Transverse colon (tissue), 4 donors: ENCODE results near the gene DHX58. TPM values are rescaled to one million over a fixed set of nuclear protein-coding genes. Genes with fewer than 3 reads are reported as not detected.
"Not testable (repeated sequence)": the region's sequence is repeated elsewhere in the genome, so short reads cannot be mapped to it uniquely, and the experiment has no call there.

Experiments used
- DNase-seq: peaks from one replicate; pipeline ENCODE4 v3.0.0-alpha.2; 2019
- H3K27ac ChIP-seq, 4 donors: fragments of 200-600 bp; sonication (generic); 2 replicates each; pipeline ENCODE4 v1.5.1; 2016 to 2018; ENCODE audit warnings: inconsistent platforms in 4 of 4
- H3K27me3 ChIP-seq: fragments of 200-600 bp; sonication (generic); 2 replicates; pipeline ENCODE4 v1.5.1; 2017; ENCODE audit warnings: inconsistent platforms
- H3K36me3 ChIP-seq, 4 donors: fragments of 200-600 bp; sonication (generic); 2 replicates each; pipeline ENCODE4 v1.5.1; 2017 to 2019; ENCODE audit warnings: inconsistent platforms in 4 of 4
- H3K4me1 ChIP-seq, 4 donors: fragments of 200-600 bp; sonication (generic); 2 replicates each; pipeline ENCODE4 v1.5.1; 2017 to 2020; ENCODE audit warnings: inconsistent platforms in 4 of 4
- H3K4me3 ChIP-seq, 4 donors: fragments of 200-600 bp; sonication (generic); 1 replicate in 1 of 4; 2 replicates in 3 of 4; pipeline versions ENCODE4 v1.5.1 to v1.6.1; 2017 to 2019; ENCODE audit warnings: inconsistent platforms in 4 of 4
- H3K9me3 ChIP-seq, 2 donors: fragments of 200-600 bp; sonication (generic); 2 replicates each; pipeline ENCODE4 v1.5.1; 2017 to 2019; ENCODE audit warnings: inconsistent platforms in 2 of 2
- EP300 ChIP-seq: sonication (generic); formaldehyde crosslinking; IDR thresholded peaks from one replicate; pipeline ENCODE4 v1.6.1; 2017; ENCODE audit warnings: antibody characterized with exemption, low read depth
- POLR2A ChIP-seq: fragments of 450-650 bp; IDR thresholded peaks from one replicate; pipeline ENCODE4 v1.6.1; 2016; ENCODE audit warnings: antibody characterized with exemption, mild to moderate bottlenecking, moderate library complexity
- POLR2AphosphoS5 ChIP-seq, 3 donors: sonication (generic); formaldehyde crosslinking; IDR thresholded peaks; one replicate each; pipeline ENCODE4 v1.6.1; 2016; ENCODE audit warnings: antibody characterized with exemption in 3 of 3
- WGBS, 2 donors: methylation state at CpG; one replicate each; pipeline ENCODE4 v1.1.5; 2018; ENCODE audit warnings: low coverage in 1 of 2; 5-methylcytosine and 5-hydroxymethylcytosine counted together
- in situ Hi-C, 4 donors: fragments of 200-750 bp; cut with MboI; loops; one replicate each; pipeline versions ENCODE4 v1.15.0 to v1.15.1; 2017; ENCODE audit warnings: low sequenced_read_pairs in 3 of 4, low pct_ligation_motif_present in 1 of 4, low pct_unique_long_range_greater_than_20kb in 1 of 4
- intact Hi-C: fragments of 100-400 bp; cut with DNase I; formaldehyde crosslinking; loops from one replicate; pipeline ENCODE4 v1.15.1; 2023; ENCODE audit warnings: low total_unique reads
- total RNA-seq, 4 donors: library from RNA; depleted of rRNA; stranded (reverse); fragments of >200 nt; gene quantifications; one replicate each; pipeline ENCODE4 v1.1.0, GENCODE V29; 2016
- TF ChIP-seq, protein P1 (sequence below), 5 experiments: fragments of 200-600 bp in 3 of 5; fragments of 450-650 bp in 2 of 5; sonication (generic) in 3 of 5; IDR thresholded peaks; 1 replicate in 2 of 5; 2 replicates in 3 of 5; pipeline ENCODE4 v1.5.1; 2016 to 2017; ENCODE audit warnings: antibody characterized with exemption in 5 of 5, inconsistent platforms in 3 of 5, mild to moderate bottlenecking in 2 of 5, moderate library complexity in 1 of 5

DHX58 gene
- total RNA-seq, 4 donors from 2014 or later = 4.6 to 14.6 (median 12.8) TPM

DNA sequence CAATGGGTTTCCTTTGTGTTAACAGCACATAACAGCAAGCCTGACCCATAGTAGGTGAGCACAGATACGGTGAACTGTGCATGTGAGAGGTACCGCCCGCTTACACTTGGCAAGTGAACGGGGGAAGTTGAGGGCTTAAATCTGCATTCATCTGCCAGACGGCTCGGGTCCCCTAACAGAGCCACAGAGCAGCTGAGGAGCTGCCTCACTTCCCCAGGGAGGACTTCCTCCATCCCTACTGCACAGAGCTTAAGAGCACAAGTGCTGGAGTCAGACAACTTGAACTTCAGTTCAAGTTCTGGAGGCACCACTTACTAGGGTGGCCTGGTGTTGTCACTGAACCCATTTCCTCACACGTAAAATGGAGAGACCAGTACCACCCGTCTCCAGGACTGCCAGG, 28.9 kb upstream of the DHX58 start:
- Histone ChIP-seq H3K9me3 (no peaks in the 10 kb centered on the region), H3K36me3 (peaks cover 0 to 10% (median 4%) of the 10 kb centered on the region in 4 donors), H3K4me1 (peaks cover 4 to 51% (median 25%) of the 10 kb centered on the region in 4 donors), H3K27ac (no peak overlapping the region), H3K4me3 (no peak overlapping the region), H3K27me3 (no peaks in the 10 kb centered on the region)
- in situ Hi-C loops = no loop called here
- 67 to 100% methylated on average over 1 to 8 of the region's 8 CpGs for WGBS, 2 donors
- no peak for DNase-seq
- intact Hi-C loops = no loop called here
- TF ChIP-seq POLR2AphosphoS5 (IDR thresholded peaks at IDR 0.05) (no peak), POLR2A (no peak), EP300 (no peak)
- TF ChIP-seq, protein P1, sequence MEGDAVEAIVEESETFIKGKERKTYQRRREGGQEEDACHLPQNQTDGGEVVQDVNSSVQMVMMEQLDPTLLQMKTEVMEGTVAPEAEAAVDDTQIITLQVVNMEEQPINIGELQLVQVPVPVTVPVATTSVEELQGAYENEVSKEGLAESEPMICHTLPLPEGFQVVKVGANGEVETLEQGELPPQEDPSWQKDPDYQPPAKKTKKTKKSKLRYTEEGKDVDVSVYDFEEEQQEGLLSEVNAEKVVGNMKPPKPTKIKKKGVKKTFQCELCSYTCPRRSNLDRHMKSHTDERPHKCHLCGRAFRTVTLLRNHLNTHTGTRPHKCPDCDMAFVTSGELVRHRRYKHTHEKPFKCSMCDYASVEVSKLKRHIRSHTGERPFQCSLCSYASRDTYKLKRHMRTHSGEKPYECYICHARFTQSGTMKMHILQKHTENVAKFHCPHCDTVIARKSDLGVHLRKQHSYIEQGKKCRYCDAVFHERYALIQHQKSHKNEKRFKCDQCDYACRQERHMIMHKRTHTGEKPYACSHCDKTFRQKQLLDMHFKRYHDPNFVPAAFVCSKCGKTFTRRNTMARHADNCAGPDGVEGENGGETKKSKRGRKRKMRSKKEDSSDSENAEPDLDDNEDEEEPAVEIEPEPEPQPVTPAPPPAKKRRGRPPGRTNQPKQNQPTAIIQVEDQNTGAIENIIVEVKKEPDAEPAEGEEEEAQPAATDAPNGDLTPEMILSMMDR (IDR thresholded peaks at IDR 0.05) = no peak

DNA sequence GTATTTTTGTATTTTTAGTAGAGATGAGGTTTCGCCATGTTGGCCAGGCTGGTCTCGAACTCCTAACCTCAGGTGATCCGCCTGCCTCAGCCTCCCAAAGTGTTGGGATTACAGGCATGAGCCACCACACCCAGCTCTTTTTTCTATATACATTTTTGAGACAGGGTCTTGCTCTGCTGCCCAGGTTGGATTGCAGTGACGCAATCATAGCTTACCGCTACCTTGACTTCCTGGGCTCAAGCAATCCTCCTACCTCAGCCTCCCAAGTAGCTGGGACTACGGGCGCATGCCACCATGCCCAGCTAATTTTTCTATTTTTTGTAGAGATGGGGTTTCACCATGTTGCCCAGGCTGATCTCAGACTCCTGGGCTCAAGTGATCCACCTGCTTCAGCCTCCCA, 28.2 kb upstream of the DHX58 start:
- H3K36me3 ChIP-seq, H3K27ac ChIP-seq, in situ Hi-C loops, intact Hi-C loops, H3K4me3 ChIP-seq, H3K9me3 ChIP-seq, DNase-seq, H3K27me3 ChIP-seq: not testable (repeated sequence)
- WGBS, 2 donors = 97 to 100% methylated on average over 2 to 7 of the region's 7 CpGs
- H3K4me1 ChIP-seq = peaks cover 4 to 57% (median 31%) of the 10 kb centered on the region in 4 donors

DNA sequence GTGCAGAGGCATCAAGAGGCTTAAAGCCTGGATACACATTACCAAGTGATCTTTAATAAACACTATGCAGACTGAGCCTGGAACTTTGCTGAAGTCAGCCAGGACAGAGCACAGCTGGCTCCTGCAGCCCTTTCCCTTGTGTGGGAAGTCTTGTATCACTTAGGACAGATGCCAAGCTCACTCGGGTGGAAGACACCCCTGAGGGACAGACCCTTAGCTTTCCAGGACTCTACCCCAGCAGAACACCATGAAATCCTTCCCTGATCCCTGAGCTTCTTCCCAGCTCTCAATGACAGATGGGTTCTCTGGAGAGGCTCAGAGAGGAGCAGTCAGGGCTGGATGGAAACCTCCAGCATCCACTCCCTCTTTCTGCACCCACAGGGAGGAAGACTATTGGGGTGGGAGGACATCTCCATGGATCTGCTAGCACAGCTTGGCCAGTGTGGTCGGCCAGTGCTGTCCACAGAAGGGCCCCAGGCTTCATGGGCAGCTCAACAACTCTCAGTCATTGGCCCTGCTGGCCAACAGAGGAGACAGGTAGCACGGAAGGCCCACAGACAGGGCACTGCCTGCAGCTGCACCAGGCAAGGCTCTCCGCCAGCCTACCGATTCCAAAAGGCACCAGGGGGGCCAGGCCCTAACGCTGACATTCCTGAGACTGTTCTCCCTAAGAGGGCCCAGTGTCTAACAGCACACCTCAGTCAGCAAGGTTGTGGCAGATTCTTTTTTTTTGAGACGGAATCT, 26.4 kb upstream of the DHX58 start:
- peaks cover 12 to 75% (median 46%) of the 10 kb centered on the region in 4 donors for H3K4me1 ChIP-seq
- no peaks in the 10 kb centered on the region for H3K27me3 ChIP-seq
- no peaks in the 10 kb centered on the region for H3K9me3 ChIP-seq
- DNase-seq = no peak
- intact Hi-C loops (no loop called here), in situ Hi-C loops (no loop called here)
- H3K27ac ChIP-seq = peak overlapping the region in 2 of 4 donors; percentile 4 to 38
- peaks cover 0 to 7% (median 0%) of the 10 kb centered on the region in 4 donors for H3K36me3 ChIP-seq
- 76% methylated on average over 7 of the region's 7 CpGs; no CpG with 5 or more reads in 1 of the 2 donors for WGBS, 2 donors
- H3K4me3 ChIP-seq = no peak overlapping the region
- TF ChIP-seq POLR2A (no peak), POLR2AphosphoS5 (IDR thresholded peaks at IDR 0.05) (no peak), EP300 (no peak)
- TF ChIP-seq, protein P1 (IDR thresholded peaks at IDR 0.05) = no peak

DNA sequence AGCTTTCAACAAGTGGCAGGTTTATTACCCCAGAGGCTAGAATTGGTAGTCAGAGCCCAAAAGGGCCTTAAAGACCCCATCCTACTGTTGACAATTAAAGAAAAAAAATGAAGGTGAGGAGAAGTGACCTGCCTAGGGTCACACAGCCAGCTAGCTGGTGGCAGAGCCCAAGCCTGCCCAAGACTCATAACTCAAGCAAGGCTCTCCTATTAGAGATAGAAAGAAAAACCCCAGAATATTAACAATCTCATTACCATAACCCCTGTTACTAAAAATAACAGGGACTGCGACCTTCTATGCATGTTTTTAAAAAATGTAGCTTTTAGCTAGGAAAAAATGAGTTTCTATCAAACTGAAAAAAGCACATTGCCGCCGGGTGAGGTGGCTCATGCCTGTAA, 24.1 kb upstream of the DHX58 start:
- H3K27me3 ChIP-seq = no peaks in the 10 kb centered on the region
- no peak for DNase-seq
- intact Hi-C loops = no loop called here
- H3K4me3 ChIP-seq = peak overlapping the region in 1 of 4 donors; percentile 29
- H3K27ac ChIP-seq = peak overlapping the region; percentile 84 to 87 (median 86)
- peaks cover 0 to 3% (median 0%) of the 10 kb centered on the region in 4 donors for H3K36me3 ChIP-seq
- TF ChIP-seq, protein P1 (IDR thresholded peaks at IDR 0.05) = no peak
- TF ChIP-seq POLR2AphosphoS5 (IDR thresholded peaks at IDR 0.05) (no peak), EP300 (no peak), POLR2A (no peak)
- peaks cover 30 to 84% (median 63%) of the 10 kb centered on the region in 4 donors for H3K4me1 ChIP-seq
- in situ Hi-C loops = no loop called here
- no peaks in the 10 kb centered on the region for H3K9me3 ChIP-seq
- 76 to 78% methylated on average over 3 of the region's 3 CpGs for WGBS, 2 donors
